GM18907 (cell line): ENCODE results near the gene EN2.

Source experiments
- ATAC-seq: cut with Tn5 transposase; IDR thresholded peaks from one replicate; pipeline ENCODE4 v1.9.1; 2021; ENCODE audit warnings: mild to moderate bottlenecking, moderate library complexity; ENCODE audit not compliant: unreplicated experiment

EN2 gene

DNA sequence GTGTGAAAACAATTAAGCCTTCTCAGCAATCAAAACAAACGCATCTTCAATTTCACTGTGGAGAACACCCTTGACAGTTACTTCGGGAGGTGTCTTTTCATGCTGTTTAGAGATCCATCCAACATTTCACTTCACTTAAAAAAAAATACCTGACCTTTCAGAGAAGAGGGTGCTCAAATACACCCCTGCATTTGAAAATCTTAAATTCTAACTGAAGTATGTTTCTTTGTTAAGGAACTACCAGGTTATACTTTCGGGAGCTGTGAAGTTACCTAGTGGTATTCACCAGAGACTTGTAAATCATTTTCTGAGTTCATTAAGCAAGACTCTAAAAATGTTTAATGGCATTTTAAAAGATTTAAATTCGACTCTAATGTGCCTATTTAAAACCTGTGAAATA is 49.6 kb downstream of the EN2 start:
- ATAC-seq = no peak

DNA sequence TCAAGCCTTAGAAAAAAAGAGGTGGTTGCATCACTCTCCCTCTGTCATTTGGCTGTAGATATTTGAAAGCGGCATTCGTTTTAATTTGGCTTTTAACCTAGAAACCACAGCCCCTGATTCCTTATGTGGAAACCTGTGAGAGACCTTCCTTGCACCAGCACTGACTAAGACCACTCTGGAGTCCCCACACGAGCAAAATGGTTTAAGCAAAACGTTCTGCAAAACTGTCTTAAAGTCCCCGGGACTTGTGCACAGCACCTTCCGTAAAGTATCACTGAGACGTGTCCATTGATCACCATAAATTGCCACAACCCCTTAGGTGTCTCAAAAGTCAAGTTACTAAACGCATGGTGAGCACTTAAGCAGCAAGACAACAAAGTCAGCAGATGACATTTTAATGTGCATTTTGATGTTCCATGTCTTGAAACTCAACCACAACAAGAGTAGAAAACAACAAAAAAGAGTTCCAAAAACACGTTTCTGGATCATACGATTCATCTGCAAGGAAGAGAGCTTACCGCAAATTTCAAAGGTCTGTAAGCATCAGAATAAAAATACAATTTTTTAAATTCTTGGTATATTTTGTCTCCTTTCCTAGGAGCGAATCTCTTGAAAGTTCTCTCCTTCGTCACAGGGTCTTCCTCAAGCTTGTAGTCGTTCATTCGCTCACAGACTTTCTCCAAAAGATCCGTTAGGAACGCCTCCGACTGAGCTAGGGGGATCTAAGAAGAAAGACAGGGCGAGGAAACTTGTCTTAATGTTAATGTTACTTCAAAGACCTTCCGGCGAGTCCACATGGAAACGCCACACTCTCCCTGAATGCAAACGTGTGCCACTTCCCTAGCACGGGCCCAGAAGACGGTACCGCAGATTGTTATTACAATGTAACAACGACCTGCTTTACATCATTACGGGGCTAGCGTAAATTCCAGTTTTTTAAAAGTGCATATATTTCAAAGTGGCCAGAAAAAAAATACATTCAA is 50.7 kb downstream of the EN2 start:
- ATAC-seq = no peak

DNA sequence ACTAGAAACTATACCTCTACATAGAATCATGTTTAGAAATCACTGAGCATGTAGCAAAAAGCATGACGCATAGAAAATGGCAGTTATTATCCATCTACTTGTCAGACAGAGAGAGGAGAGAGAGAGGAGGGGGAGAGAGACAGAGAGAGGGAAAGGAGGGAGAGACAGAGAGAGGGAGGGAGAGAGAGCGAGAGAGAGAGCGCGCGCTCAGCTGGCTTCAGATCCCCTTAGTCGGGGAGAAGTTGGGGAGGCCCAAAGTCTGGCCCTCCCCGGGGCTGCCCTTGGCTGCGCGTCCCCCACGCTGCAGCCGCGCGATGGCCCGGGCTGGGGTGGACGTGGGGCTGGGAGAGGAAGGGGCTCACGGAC is 51.4 kb downstream of the EN2 start:
- ATAC-seq = no peak

DNA sequence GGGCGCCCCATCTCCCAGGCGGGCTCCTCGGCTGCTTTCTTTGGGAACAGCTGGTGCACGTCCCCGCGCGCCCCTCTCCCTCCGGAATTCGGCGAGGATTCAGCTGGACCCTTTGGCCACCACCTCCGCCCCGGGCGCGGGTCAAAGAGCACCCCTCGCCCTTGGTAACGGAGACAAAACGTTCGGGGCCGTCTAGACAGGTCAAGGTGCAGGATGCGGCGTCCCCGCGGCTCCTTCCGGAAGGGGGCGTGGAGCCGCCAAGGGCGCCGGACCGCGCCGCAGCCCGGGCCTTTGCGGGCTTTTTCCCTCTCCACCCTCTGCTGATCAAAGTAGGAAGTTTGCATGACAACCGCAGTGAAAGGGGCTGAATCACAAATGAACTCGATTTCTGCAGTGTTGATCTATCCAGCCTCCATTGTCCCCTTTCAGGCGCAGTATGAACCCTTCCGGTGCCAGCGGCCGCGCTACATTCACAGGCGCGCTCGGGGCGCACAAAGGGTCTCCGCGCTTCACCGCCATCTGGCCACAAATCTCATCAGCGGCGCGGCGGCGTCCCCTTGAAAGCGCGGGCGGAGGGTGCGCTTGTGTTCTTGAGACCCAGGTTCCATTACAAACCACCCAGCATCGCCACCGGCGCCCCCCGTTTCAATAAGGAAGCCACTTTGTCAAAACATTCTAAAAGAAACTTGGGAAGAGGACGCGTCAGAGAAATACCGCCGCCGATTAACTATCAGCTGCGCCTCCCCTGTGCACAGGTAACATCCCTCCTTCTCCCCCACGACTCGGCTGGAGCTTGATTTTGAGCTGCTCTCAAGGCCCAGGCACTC is 52.0 kb downstream of the EN2 start:
- no peak for ATAC-seq

DNA sequence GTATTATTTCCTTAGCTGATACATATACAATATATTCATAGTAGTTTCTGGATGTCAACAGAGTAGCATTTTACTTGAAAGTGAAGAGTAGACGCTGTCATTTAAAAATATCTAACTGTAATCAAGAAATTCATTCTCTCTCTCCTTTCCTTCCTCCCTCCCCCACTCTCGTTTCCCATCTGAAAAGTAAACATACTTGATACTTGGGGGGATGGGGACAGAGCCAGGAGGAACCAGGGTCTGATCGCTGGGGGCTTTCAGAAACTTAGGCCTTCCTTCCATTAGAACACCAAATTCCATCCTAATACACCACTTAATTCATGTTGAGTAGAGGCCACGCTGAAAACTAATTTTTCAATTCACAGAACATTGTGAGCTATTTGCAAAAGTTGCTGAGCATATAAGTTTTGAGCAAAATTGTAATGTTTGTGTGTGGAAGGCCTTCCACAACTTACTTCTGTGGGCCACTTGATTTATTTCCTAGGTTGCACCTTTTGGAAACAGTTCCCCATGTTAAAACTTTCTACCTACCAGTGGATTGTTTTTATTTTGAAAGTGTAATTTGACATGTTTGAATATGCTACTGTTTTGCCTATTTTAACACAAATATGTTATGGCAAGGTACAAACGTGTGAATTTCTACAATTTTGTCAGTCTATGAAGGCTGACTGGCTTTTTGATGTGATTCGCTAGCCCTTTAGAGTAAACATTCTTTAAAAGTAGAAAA is 53.2 kb downstream of the EN2 start:
- no peak for ATAC-seq

DNA sequence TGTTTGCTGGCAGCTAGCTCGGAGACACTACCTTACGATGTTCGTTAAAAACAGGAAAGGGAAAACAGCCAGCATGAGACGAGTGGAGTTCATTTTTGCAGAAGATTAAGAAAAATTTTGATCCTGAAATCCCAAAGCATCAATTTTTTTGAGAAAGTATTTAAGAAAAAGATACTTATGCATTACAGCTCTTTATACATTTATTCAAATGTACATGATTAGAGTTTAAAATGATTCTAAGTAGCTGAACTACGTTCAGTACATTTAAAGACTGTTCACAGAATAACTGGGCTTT is 53.7 kb downstream of the EN2 start:
- ATAC-seq = no peak

DNA sequence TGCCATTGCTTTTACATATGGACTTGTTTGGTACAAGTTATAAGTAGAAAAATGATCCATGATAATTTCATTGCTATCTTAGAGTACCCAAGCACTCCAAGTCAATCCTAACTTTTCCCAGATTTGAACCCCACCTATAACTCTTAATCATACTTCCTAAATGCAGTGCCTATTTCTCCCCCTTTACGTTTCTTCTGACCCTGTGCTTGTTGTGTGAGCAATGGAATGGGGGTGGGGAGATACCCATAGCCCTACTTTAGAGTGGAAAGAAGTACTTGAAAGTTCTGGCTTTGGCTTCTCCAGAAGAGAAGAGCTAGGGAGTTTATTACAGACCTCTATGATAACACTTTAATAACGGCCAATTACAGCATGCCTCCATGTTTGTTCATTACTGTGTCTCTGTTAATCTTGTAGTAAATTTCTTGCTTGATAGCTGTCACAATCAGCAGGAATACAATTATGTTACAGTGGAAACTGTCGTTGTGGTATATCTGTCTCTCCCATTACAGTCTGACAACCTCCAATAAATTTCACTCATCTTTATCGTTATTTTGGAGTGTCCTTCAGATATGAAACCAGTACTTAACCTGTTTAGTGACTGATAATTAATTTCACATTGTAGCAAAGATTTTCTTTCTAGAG is 54.4 kb downstream of the EN2 start:
- no peak for ATAC-seq

DNA sequence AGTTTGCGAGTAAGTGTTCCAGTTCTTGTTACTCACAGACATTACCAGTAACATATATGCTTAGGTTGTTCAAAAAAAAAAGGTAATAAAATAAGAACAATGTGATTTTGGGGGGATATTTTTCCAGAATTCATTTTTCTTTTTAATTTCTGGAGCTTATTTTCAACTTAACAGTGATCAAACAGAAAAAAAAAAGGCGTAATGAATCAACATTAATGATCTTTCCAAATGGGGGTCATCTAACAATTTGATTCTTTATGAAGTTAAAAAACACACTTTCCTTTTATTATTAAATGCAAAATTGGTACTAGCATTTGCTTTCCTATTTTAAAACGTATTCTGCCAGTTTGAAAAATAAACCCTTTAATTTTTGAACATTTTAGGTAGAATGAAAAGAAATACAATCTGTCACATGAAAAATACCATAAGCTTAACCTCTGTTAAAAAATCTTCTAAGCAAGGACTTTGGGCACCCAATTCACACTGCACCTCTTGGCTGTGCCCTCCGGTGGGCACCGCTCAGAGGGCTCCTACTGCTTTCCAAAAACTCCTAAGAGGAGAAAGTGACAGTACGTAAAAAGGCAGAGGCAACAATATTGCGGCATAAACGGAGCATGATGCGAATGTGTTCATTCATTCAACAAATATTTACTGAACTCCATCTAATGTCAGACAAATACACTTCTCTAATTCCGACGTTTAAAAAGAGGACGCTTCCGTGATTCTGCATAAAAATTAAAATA is 55.8 kb downstream of the EN2 start:
- no peak for ATAC-seq

DNA sequence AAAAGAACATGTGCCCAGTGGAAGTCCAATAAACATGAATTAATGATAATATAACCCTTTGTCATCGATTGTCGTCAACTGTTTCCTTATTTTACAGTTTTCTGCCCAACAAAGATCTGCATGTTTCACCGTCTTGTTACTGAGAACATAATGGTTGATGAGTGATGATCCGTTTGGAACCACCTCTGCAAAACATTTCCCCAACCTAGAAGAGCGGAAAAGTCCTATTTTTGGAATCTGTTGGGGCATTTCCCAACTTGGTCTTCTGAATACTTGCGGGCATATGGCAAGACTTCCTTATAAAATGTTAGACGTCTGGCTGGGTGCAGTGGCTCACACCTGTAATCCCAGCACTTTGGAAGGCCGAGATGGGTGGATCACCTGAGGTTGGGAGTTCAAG is 56.4 kb downstream of the EN2 start:
- no peak for ATAC-seq
